GM21786 (cell line): ENCODE data around the gene PRDM16.

Experiments
- ATAC-seq: cut with Tn5 transposase; IDR thresholded peaks from one replicate; pipeline ENCODE4 v1.9.1; 2021; ENCODE audit not compliant: unreplicated experiment

Gene PRDM16

GRCh38 chr1:3053366-3053980, 15.5 kb upstream of the PRDM16 start:
- ATAC-seq, result no peak

DNA sequence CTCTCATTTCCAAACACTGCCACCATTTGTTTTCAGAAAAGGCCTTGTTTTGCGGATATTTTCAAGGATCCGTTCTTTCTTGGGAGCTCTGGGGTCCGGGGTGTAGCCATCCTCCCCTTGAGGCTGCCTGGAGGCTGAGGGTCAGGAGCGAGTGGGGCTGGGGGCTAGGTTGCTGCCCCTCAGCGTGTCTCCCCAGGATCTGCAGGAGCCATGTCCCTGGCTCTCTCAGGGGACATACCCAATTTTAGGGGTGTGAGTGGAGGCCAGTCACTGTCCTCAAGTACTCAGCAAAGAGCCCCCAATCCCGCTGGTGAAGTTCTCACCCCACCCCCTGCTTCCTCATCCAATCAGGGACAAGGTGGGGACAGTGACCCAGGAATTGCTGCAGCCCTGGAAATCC, 15.0 kb upstream of the PRDM16 start:
- ATAC-seq, result no peak

DNA sequence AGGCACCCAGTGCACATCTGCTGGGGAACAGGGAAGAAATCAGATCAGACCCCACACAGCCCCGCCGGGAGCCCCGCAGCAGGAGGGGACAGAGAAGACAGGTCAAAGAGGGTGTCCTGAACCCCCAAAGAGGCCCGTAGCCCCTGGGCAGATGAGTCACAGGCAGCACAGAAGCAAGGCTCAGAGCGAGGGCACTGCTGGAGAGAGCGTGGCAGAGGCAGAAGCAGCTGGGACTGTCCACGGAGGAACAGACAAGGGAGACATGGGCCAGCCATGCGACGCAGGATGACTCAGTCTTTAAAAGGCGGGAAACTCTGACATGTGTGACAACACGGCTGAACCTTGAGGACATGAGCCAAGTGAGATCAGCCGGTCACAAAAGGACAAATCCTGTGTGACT, 14.5 kb upstream of the PRDM16 start:
- ATAC-seq, result no peak

DNA sequence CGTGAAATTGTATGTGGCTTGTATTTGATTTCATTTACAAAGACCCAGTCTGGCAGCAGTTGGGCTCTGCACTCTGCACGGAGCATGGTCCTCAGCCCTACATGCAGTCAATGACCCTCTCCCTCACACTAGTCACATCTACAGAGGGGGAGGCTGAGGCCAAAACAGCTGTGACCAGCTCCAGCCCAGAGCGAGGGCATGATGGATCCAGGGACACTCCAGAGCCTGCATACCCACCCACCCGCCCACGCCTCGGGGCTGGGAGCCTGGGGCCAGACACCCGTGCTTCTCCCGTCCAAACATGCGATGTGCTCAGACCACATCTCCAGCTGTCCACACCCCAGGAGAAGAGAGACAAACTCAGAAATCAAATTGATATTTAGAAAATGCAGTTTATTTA, 14.0 kb upstream of the PRDM16 start:
- no peak for ATAC-seq

DNA sequence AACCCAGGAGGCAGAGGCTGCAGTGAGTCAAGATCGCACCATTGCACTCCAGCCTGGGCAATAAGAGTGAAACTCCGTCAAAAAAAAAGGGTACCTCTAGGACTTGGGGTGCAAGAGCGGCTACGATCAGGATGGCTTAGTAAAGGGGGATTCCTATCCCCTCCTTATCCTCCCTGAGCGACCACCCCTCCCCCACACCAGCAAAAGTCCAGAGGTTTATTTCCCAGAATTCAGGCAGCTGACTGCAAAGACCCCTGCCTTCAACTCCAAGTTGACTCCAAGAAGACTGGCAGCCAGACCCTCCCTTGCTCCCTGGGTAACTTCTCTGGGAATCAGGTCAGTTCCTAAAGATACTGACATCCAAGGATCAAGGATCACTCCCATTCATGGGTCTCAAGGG, 12.4 kb upstream of the PRDM16 start:
- ATAC-seq, result no peak

DNA sequence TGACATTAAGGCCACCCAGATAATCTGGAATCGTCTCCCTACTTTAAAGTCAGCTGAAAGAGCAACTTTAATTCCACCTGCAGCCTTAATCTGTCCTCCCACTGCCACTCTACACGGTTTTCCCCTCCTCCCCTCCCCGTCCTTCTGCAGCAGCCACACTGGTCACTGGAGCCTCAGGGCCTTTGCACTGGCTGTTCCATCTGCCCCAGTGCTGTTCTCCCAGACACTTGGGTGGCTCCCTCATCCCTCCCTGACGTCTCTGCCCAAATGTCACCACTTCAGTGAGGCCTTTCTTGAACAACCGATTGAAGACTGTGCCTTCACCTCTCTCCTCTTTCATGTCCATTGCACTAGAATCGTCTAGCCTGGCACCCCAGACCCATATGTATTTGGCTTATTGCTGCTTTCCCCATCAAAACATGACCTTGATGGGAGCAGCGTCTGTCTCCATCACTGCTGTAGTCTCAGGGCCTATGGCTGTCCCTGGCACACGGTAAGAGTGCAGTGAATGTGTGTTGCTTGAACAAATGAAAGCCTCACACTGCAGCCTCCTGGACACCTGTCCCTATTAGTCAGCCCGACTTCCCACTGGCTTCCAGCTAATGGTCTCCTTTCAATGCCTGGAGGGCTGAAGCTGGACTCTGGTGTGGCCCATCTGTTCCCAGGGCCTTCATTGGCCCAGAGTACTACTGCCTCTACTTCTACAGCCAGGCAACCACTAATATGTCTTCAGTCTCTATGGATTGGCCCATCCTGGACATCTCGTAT, 10.6 kb upstream of the PRDM16 start:
- ATAC-seq, result no peak

GRCh38 chr1:3060127-3060526, 8.9 kb upstream of the PRDM16 start:
- ATAC-seq, result no peak

DNA sequence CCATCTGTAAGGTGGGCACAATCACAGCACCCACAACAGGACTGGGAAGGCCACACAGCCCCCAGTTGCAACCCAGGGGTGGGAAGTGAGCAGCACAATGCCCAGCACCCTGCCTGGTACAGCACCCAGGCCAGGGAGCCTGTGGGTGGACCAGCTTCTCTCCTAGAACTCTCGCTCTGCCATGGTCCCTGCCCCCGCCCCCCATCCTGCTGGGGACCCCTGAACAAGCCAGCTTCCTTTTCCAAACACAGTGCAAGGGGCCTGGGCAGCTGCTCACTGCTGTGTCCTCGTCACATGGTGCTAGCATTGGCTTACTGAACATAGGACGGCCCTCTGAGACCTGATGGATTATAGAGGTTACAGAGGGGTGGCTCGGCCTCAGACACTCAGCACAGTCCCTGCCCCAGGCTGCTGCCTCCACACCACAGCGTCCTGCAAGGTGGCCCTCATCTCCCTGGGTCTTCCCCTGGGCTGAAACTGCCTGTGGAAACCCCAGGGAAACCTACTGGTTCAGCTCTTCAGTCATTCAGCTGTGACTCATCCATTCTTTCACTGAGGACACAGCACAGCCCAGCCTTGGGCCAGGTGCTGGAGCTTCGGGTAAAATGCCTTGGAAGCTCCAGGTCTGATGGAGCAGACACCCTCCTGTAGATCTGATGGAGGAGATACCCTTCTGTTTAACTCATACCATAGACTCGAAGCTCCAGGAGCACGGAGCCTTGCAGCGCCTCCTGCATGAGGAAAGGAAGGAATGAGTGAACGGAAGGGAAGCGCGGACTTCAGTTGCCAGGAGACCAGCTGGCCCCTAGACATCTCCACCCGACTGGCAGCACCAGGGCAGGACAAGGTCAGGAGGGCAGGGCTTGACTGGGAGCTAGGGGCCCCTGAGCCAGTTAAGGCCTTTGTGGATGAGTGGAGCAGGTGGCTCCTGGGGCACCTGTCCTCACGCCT, 8.1 kb upstream of the PRDM16 start:
- no peak for ATAC-seq

- ATAC-seq, result no peak
Observed at GRCh38 chr1:3061566-3061965, 7.4 kb upstream of the PRDM16 start.

GRCh38 chr1:3061981-3062615, 6.9 kb upstream of the PRDM16 start:
- no peak for ATAC-seq

DNA sequence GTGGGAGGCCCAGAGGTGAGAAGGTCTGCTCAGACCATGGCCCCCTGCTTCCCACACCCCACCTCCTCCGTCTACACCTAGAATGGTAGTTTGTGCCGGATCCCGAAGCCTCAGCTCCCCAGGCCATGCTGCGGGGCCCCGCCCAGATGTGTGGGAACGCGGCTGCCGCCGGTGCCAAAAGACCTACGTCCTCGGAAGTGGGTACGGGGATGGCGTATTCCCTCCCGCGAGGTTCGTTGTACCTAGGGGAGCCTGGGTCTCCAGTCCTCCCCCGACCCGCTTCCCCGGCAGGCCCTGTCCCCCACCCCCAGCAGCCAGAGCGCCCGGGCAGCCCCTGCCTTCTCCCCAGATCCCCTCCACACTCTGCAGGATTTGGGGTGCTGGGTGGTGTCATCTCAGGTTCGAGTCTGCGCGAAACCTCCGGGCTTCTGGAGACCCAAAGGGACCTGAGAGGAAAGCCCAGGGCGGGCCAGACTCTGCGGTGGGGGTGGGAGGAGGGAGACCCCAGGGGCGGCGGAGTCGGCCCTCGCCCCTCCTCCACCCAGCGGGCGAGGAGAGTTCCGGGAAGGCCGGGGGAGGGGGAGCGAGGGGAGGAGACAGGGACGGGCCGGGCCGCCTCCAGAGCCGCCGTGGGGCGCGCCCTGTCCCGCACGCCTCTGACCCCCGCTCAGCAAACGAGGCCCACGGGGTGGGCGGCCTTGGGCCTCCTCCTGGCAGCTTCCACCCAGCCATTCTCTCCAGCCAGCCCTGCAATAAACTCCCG, 6.2 kb upstream of the PRDM16 start:
- ATAC-seq, result no peak

- ATAC-seq, result no peak
Observed at GRCh38 chr1:3063379-3064295, 5.4 kb upstream of the PRDM16 start.

DNA sequence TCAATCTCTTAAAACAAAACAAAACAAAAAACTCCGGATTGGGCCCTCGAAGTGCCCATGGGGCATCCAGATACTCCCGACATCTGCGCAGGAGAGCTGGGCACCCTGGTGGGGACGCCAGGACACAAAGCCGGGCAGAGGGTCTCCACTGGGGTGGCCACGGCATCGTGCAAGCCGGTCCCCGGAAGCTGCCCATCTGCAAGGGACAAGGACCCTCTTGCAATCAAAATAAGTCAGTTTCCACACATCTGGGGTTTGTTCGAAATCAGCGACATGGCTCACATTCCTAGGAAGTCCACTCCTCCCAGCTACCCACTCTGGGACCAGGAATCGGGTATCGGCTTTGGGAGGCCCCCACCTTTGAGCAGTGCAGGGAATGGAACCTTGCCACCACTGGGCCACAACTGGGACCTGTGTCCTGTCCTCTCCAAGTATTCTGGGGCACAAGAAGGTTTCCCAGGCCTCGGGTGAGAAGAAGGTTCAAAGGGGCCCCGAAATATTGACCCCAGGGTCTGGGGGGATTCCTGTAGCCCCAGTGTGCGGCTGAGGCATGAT, 4.6 kb upstream of the PRDM16 start:
- no peak for ATAC-seq

DNA sequence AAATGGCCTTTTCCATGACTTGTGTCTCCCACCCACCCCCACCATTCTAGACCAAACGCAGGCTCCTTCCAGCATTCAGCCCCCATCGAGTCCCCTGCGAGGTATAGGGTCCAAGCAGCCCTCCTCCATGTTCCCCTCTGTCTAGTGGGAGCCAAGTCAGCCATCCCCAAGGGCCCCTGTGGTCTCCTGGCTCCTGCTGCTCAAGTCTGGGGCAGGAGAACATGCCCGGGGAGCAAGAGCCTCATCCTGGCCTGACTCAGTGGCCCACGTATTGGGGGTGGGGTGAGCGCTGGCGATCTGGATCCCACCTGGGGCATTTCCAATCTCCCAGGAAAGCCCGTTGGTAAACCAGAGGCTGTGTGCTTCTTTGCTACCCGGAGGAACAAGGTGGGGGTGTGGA, 4.1 kb upstream of the PRDM16 start:
- ATAC-seq, result no peak

GRCh38 chr1:3065396-3065795, 3.6 kb upstream of the PRDM16 start:
- no peak for ATAC-seq

- ATAC-seq, result no peak
Observed at GRCh38 chr1:3065797-3066196, 3.2 kb upstream of the PRDM16 start.

GRCh38 chr1:3066250-3066711, 2.7 kb upstream of the PRDM16 start:
- ATAC-seq, result no peak

DNA sequence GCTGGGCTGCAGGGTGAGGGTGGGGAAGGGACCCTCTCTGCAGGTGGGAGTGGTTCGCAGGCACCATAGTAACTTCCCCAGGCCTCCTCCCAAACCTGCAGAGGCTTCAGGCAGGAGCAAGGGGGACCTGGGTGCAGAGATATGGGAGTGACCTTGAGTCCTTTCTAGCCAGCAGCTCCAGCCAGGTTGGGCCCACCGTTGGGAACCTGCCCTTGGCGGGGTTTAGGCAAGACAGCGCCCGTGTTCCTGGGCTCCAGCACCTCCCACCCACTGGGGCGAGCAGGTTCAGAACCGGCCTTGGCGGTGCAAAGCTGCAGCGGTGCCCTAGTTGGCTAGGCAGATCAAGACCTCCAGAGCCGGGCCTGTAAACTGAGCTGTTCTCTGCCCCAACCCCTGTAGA, 2.2 kb upstream of the PRDM16 start:
- ATAC-seq, result no peak

DNA sequence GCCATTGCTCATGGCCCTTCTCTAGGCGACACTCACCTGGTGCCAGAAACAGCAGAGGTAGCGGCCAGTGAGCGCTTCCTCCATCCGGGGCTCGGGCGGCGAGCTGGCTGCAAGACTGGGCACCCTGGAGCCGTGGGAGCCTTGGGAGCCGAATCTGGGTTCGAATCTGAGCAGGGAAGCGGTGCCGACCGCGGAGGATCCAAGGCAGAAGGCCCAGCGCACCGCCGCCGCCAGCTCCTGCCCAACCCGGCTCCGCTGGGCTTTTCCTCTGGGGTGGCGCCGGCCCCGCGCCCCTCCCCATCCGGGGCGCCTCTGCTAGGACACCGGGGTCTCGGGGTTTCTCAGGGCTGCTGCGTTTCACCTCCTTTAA, 1.7 kb upstream of the PRDM16 start:
- no peak for ATAC-seq
